HG02973 (cell line): ENCODE data around the gene ECHS1.

Experiments used
- ATAC-seq: cut with Tn5 transposase; IDR thresholded peaks from one replicate; pipeline ENCODE4 v1.9.1; 2021; ENCODE audit warnings: moderate library complexity; ENCODE audit not compliant: unreplicated experiment

The ECHS1 gene

DNA sequence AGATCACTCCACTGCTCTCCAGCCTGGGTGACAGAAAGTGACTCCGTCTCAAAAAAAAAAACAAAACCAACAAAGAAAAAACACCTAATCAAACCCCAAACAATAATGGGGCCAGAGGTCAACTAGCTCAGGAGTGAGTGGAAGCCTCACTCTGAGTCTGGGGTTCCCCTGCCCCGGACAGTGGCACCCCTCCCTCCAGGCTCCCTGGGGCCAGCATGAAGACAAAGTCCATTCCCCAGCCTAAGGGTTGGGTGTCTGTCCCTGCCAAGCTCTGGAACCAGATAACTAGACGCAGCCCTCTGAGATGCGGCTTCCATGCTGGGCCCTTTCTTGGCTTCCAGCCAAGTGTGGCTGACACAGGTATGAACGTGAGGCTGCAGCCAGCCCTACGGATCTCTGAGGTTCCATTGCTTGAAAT is 13.6 kb downstream of the ECHS1 start:
- ATAC-seq, result no peak

DNA sequence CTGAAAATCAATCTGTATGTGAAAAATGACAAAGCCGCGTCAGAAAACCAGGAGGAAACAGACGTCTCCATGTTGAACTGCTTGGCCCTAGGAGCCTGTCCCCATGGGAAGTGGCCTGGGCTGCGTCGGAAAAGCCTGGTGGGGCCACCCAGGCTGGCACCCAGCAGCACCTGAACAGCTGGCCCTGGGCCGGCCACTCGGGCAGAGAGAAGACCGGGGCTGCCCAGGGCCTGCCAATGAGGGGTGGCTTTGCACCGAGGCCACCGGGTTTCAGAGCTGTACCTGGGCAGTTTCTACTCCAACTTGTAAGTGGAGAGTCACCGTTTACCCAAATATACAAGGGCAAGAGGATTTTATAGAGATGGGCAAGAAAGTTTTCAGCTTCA is 14.2 kb downstream of the ECHS1 start:
- ATAC-seq, result no peak

DNA sequence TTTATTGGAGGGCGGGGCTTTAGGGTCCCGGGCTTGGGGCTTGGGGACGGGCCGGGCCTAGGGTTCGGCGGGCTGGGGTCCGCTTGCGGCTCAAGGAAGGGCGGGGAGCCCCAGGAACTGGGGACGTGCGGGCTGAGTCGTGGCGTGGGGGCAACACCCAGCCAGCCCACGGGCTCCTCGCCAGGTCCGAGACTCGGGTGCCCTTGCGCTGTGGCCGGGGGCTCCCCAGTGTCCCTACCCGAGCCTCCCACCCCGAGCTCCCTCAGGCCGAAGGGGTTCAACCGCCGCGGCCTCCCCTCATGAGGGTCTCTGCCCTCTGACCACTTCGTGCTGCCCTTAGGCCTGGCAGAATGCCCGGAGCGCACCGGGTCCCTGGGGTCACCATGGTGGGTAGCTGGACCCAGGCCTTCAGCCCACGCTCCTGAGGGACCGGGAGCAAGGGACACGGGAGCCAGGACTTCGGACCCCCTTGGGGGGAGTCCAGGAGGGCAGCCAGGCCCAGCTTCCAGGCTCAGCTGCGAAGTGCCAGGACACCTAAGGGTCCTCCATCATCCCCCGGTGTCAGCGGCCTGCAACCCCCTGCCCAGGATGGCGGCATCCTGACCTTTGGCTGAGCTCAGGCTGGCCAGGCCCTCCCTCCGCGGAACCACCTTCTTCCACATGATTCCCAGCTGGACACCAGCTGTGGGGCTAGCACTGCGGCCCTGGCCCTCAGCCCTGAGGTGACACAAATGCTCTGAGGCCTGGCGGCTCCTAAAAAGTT is 14.8 kb downstream of the ECHS1 start:
- no peak for ATAC-seq

DNA sequence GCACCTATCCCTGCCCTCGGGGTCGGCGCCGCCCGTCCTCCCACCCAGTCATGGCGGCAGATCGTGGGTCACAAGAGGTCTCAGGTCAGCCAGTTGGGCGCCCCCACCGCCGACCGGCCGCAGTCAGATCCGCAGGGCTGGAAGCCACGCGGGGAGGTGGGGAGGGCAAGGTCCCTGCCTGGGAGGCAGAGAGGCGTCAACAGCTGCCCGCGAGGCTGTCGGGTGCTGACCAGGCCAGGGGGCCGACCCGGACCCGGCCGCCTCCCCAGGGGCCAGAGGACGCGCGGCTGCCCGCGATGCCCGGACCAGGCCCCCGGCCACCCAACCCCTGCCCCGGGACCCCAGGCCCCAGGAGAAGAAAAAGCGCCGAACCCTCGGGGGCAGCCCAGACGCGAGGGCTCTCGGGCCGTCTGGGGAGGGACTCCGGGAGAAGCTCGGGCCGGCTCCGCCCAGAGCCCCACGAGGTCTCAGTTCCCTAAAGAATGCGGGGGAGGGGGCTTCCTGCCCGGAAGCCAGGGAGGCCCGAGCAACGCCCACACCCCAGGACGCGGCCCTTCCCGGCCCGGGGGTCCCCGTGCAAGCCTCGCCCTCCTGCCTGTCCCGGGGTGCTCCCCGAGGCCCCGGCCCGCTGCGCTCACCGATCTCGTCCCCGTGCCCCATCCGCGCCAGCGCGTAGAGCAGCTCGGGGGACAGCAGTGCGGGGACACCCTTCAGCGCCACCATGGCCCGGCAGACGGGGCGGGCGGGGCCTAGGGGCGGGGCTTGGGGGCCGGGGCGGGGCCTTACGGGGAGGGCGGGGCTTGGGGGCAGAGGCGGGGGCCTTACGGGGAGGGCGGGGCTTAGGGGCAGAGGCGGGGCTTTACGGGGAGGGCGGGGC is 15.6 kb downstream of the ECHS1 start, which contains the start of gene FUOM:
Gene FUOM (minus strand): TSS at position 735 of the 877 bp plus-strand sequence. CDS start 12 bp downstream, at position 723.
- ATAC-seq, result peak; percentile 58

DNA sequence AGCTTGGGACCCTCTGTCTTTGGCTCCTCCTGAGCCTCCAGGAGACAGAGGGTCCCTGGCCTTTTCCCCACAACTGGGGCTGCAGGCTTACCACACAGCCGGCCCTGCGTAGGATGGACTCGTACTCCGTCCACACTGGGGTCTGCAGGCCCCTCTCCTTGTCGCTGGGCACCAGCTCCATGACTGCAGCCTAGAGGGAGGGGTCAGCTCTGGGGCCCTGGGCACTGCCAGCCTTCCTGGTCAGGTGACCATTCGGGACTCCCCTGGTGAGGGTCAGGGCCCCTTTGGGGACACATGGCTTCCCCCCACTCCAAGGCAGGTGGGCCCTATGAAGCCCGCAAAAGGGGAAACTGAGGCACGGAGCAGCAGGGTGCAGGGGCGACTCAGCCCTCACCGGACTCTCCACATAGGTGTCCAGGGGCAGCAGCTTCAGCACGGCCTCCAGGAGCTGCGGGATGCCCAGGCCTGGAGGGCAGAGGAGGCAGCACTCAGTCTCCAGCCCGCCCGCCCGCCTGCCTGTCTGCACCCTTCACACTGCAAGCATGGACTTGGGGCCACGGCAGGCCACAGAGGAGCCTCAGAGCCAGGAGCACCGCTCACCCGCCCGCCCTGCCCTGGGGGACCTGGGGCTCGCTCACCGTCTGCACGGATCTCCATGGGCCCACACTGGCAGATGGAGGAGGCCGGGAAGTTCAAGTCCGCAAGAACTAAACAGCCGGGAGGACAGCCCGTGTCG is 16.4 kb downstream of the ECHS1 start:
- ATAC-seq, result no peak

DNA sequence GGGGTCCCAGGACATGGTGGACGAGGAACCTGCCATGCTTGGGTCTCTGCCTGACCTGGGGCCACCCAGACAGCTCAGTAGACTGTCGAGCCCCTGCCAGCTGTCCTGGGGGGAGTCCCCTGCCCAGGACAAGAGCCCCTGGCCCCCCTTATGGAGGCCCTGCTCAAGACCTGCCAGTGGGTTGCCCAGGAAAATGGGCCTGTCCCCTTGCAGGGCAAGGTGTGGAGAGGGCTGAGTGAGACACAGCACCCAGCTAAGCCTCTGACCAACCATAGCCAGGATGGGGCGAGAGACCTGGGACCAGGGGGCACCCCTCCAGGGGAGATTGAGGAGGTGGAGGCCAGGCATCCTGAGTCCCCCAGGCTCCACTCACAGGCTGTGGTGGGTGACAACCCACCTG is 17.2 kb downstream of the ECHS1 start:
- no peak for ATAC-seq

DNA sequence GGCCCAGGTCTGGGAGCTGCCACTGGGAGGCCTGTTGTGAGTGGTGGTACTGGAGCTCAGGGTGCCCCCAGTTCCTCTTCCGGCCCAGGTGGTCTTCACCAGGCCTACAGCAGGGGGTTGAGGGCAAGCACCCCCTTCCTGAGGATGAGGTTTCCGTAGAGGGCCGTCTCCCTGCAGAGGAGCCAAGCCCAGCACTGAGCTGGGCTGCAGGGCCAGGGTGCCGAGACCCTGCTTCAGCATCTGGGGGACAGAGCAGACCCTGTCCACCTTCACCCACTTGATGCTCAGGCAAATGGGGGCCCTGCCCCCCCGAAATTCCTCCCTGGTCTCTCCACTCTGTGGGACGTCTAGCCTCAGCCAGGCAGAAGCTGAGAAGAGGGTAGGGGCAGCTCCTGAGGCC is 17.9 kb downstream of the ECHS1 start:
- no peak for ATAC-seq

DNA sequence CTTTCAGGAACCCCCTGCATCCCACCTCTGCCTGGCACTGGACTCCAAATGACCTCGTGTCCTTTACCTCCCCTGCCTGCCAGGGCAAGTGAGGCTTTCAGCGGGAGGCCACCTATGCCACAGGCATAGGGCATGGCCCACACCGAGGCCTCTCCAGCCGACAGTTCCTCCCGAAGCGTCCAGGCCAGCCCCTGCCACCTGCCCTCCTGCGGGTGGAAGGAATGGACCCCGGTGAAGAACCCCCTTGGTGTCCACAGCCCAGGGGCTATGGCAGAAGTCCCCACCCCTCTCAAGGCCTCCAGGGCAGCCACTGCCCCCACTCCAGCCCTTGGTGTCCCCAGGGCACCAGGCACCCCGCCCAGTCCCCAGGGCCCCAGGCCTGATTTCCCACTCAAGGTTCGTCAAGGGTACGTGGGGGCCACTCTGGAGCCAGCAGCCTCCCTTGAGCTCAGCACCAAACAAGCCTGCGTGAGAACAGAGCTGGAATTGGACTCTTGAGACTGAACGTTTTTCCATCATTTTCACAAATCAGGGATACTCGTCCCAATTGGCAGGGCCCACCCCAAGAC is 18.4 kb downstream of the ECHS1 start:
- no peak for ATAC-seq

DNA sequence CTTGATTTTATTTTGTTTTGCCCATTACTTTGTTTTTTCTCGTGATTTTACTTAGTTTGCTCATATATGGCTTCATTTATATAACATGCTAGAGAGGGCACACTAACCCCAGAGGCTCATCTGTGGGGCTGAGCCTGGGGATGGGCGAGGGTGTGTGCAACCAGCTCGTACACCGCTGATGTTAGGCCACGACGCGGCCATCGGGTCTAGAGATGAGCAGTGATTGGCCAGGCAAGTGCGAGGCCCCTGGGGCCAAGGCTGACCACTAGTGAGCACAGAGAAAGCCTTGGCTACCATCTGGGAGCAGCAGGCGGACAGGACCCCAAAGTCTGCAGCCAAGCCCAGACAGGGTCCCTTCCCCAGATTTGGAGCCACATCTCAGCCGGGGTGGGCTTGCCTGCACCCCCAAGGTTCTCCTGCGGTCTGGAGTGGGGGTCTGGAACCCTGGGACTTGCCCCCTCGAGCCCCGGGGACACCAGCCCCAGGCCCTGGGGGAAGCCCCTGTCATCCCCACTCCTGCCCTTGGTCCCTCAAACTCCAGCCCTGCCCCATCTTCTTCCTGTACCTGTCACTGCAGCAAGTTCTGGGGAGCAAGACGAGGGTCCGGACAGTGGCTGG is 19.1 kb downstream of the ECHS1 start:
- ATAC-seq, result no peak

DNA sequence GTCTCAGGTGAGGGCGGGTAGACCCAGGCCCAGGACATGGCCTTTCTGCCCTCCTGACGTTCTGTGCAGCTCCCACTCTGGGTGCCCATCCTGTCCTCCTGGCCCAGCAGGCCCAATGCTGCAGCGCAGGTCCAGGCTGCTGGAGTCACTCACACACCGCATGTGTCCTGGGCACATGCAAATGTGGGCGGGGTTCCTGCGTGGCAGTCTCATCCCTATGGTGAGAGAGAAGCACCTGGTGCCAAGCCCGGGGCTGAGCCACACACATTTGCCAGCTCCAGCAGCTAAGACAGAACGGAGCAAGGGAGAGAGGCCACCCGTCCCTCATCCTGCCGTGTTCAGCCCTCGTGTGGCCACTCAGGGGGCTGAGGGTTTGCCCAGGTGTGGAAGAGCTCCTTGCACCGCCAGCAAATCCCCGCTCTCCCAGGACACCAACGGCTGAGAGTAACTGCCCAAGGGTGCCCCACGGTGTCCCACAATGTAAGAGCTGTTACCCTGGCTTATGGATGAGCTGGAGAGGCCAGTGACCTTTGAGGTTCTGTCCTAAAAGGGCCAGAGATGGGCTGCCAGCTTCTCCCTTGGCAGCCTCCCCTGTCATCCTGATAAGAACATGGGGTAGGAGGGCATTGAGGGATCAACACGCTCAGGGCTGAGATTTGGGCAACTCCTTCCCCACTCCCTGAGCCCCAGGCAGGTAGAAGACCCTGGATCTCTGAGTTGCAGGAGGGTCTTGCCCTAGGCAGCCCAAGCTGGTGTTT is 19.8 kb downstream of the ECHS1 start:
- no peak for ATAC-seq

DNA sequence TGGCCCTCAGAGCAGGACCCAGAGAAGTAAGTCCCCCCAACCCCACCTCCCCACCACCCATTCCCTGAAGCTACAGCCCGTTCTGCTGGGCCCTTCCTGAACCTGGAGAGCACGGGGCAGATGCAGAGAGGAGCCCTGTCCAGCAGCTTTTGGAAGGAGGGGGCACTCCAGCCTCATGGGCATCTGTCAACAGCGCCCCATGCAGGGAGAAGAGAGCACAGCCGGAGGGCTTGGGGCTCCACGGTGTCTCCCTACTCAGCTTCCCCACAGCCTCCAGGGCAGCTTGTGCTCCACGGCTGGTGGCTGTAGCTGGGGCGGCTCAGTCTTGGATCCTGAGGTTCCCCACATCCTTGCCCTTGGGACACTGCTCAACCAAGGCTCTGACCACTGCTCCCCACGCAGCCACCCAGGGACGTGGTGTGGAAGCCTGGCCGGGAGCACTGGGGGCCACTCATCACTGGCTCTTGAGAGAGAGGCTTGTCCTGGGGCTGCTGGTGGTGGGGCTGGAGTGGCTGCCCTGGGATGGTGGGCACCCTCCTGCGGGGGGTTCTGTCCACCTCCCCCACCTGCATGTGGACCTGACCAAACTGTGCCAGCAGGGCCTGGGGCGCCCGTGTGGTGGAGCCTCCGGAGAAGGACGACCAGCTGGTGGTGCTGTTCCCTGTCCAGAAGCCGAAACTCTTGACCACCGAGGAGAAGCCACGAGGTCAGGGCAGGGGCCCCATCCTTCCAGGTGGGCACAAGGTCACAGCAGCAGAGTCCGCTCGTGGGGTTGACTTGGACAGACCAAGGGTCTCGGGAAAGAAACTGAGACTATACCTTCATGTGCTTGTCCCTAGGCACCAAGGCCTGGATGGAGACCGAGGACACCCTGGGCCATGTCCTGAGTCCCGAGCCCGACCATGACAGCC is 21.5 kb downstream of the ECHS1 start:
- ATAC-seq, result no peak

DNA sequence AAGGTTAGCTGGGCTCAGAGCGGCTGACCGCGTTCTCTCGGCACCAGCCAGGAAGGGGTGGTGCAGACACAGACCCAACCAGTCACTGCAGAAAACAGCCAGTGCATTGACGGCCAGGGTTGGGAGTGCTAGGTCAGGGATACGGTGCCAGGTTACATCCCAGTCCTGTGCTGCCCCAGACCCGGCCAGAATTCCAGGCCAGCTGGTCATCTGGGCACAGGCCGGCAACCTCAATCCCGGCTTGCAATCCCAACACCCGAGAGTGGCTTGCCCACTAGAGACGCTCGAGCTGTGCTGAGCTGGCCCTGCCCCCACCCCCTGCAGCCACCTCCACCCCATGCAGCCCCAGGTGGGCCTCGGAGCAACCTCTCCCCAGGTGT is 22.2 kb downstream of the ECHS1 start:
- ATAC-seq, result no peak

DNA sequence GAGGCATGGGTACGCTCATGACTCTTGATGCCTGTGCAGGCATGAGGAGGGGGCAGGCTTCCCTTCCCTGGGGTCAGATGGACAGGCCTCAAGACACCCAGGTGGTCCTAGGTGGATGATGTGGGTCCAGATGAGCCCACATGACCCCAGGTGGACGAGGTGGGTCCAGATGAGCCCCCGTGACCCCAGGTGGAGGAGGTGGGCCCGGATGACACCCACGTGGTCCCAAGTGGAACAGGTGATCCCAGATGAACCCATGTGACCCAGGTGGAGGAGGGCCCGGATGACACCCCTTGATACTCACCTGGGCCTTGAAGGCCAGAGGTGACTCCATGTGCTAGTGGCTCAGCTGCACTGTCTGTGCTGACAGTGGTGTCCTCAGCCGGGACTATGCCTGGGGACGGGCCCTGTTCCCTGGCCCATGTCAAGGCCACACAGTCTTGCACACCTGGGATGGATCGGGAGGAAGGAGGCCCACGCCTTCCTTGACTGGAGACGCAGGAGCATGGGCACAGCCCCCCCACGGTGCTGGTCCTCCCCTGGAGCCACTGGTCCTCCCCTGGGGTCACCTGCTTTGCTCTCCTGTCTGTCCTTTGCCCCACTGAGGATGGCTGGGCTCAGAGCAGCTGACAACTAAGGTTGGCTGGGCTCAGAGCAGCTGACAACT is 22.7 kb downstream of the ECHS1 start:
- no peak for ATAC-seq

DNA sequence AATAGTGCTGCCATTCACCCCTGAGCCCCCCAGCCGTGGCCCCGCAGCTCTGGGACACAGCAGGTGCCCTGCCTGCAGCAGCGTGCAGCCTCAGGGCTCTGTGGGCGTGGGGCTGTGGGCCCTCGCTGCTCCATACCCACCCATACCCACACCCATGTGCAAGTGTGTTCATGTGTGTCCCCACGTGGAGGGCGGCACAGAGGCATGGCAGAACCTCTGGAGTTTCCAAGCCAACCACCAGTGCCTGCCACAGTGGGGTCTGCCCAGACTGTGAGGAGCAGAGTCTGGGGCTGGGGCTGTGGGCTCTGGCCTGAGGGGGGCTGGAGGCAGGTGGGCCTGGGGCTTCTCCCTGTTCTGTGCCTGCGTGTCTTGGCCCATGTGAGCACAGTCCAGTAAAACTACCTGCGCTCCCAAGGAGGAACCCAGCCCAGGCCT is 23.6 kb downstream of the ECHS1 start:
- ATAC-seq, result no peak

DNA sequence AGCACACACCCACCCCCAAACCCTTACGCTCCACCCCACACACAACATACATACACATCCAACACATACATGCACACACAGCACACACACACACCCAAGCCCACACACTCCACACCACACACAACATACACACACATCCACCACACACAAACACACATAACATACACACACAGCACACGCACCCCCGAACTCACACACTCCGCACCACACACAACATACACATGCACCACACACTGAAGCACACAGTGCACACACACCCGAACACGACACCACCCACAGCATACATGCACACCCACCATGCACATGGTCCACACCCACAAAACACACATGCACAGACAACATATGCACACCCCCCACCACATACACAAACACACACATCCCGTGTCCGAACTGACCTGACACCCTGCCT is 24.0 kb downstream of the ECHS1 start:
- ATAC-seq, result no peak

DNA sequence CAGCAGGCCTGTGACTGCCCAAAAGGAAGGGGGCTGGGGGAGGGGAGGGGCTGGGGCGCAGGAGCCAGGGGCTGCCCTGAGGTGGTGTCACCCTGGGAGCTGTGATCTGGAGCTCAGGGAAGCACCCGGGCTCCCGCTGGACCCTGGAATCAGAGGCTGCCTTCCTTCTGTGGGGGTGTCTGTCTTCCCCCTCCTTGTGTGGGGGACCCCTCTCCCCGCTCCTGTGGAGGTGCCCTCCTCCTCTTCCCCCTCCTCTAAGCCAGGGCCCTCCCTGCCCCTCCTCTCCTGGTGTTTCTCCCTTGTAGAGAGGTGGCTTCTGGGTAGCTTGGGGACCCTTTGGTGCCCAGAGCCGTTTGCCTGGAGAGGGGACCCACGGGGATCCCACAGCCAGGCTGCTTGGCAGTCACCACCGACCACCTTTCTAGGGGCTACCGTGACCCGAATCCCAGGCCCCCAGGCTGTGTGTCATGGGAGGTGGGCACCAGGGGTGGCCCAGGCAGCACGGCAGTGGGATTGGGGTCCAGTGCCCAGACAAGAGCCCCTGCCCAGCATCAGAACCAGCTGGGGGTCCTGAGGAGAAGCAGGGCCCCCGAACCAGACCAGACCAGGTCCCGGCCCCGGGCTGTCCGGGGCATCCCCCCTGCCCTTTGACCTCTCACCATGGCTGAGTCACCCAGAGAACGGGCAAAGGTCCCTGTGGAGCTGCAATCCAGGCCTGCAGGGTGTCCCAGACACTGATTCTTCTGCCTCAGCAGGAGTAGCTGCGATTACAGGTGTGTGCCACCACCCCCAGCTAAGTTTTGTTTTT is 25.2 kb downstream of the ECHS1 start:
- no peak for ATAC-seq

DNA sequence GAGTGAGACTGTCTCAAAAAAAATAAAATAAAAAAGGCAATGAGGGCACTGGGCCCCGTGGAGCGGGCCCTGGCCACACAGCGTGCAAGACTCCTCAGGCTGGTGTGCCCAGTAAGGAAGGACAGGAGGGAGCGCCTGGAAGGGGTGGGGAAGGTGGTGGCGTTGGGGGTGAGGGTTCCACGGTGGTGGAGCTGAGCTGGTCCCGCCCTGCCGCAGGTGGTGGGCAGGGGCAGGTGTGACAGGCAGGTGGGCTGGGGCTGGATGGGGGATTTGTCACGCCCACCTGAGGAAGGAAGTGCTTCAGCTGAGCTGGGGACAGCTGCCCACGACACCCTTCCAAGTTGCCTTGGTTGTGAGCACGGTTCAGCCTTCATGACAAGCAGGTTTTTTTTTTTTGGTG is 26.7 kb downstream of the ECHS1 start:
- no peak for ATAC-seq

DNA sequence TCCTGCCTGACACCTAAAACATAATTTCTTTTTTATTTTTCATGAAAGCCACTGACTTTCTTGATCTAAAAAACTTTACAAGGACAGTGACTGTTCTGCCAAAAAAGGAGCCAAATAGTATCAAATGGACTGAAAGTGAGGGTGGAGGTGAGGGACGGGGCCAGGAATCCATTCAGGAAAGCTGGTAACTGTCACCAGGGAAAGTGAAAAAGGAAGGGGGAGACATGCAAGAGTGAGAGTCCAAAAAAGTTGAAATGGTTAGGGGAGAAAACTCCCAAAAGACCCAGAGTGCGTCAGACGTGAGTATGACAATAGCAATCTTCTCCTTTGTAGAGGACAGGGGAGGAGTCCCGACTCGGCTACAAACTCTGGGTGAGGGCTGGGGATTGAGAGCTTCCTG is 28.9 kb downstream of the ECHS1 start:
- ATAC-seq, result no peak
